ENCODE data around the gene NEK1. TPM values are rescaled to one million over a fixed set of nuclear protein-coding genes. Genes with fewer than 3 reads are reported as not detected.
"Not testable (repeated sequence)": the region's sequence is repeated elsewhere in the genome, so short reads cannot be mapped to it uniquely, and the experiment has no call there.

The NEK1 gene
- total RNA-seq, 6 experiments from 2014 or later, result 9.4 to 11.1 (median 10.0) TPM

GRCh38 chr4:169464080-169464479 lies 148.3 kb downstream of the NEK1 start:
- Mint-ChIP-seq H3K9me3 (peaks cover 4% of the 10 kb centered on the region; the same call in 1 of the 2 replicates), H3K4me1 (ENCODE audit: low read depth) (no peaks in the 10 kb centered on the region), H3K27me3 (ENCODE audit: insufficient read depth) (no peaks in the 10 kb centered on the region), H3K27ac (no peak overlapping the region), H3K4me3 (no peak overlapping the region), H3K36me3 (ENCODE audit: low read depth) (peaks cover 14% of the 10 kb centered on the region)
- no peak for TF ChIP-seq CTCF (IDR thresholded peaks at IDR 0.05)
- no peak for DNase-seq

- Mint-ChIP-seq H3K36me3 (ENCODE audit: low read depth) (peaks cover 17% of the 10 kb centered on the region), H3K4me1 (ENCODE audit: low read depth) (no peaks in the 10 kb centered on the region), H3K4me3 (no peak overlapping the region), H3K27me3 (ENCODE audit: insufficient read depth) (no peaks in the 10 kb centered on the region), H3K27ac (no peak overlapping the region), H3K9me3 (no peaks in the 10 kb centered on the region)
- TF ChIP-seq CTCF (IDR thresholded peaks at IDR 0.05), result no peak
- DNase-seq, result no peak
Measured at GRCh38 chr4:169460081-169460480, 152.3 kb downstream of the NEK1 start.

- H3K9me3 Mint-ChIP-seq, result no peaks in the 10 kb centered on the region
- no peaks in the 10 kb centered on the region; the same call in 1 of the 2 replicates for H3K27me3 Mint-ChIP-seq (ENCODE audit: insufficient read depth)
- no peak for DNase-seq
- H3K27ac Mint-ChIP-seq, result no peak overlapping the region
- H3K36me3 Mint-ChIP-seq (ENCODE audit: low read depth), result peaks cover 22% of the 10 kb centered on the region
- H3K4me3 Mint-ChIP-seq, result no peak overlapping the region
- no peaks in the 10 kb centered on the region for H3K4me1 Mint-ChIP-seq (ENCODE audit: low read depth)
- TF ChIP-seq CTCF (IDR thresholded peaks at IDR 0.05), result no peak
Measured at GRCh38 chr4:169458575-169458974, 153.8 kb downstream of the NEK1 start.

DNA sequence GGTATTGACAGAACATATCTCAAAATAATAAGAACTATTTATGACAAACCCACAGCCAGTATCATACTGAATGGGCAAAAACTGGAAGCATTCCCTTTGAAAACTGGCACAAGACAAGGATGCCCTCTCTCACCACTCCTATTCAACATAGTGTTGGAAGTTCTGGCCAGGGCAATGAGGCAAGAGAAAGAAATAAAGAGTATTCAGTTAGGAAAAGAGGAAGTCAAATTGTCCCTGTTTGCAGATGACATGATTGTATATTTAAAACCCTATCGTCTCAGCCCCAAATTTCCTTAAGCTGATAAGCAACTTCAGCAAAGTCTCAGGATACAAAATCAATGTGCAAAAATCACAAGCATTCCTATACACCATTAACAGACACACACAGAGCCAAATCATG lies 159.7 kb downstream of the NEK1 start:
- not testable (repeated sequence) for DNase-seq; H3K4me3 Mint-ChIP-seq; H3K27me3 Mint-ChIP-seq (ENCODE audit: insufficient read depth); H3K4me1 Mint-ChIP-seq (ENCODE audit: low read depth); H3K27ac Mint-ChIP-seq; H3K9me3 Mint-ChIP-seq
- H3K36me3 Mint-ChIP-seq (ENCODE audit: low read depth), result peaks cover 26% of the 10 kb centered on the region

GRCh38 chr4:169448935-169449334 lies 163.4 kb downstream of the NEK1 start:
- not testable (repeated sequence) for H3K4me3 Mint-ChIP-seq; H3K4me1 Mint-ChIP-seq (ENCODE audit: low read depth); H3K9me3 Mint-ChIP-seq; H3K27me3 Mint-ChIP-seq (ENCODE audit: insufficient read depth); H3K27ac Mint-ChIP-seq; DNase-seq
- peaks cover 37% of the 10 kb centered on the region for H3K36me3 Mint-ChIP-seq (ENCODE audit: low read depth)

DNA sequence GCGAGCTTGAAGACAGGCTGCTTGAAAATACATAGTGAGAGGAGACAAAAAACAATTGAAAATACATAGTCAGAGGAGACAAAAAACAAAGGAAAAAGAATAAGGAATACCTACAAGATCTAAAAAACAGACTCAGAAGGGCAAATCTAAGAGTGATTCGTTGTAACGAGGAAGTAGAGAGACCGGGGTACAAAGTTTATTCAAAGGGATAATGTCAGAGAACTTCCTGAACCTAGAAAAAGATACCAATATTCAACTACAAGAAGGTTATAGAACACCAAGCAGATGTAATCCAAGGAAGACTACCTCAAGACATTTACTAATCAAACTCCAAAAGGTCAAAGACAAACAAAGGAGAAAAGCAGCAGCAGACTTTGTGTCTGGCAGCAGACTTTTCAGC lies 165.6 kb downstream of the NEK1 start:
- Mint-ChIP-seq H3K4me3 (no peak overlapping the region), H3K27me3 (ENCODE audit: insufficient read depth) (no peaks in the 10 kb centered on the region), H3K4me1 (ENCODE audit: low read depth) (peaks cover 7% of the 10 kb centered on the region; the same call in 1 of the 2 replicates), H3K9me3 (peaks cover 10% of the 10 kb centered on the region), H3K36me3 (ENCODE audit: low read depth) (peaks cover 45% of the 10 kb centered on the region), H3K27ac (no peak overlapping the region)
- TF ChIP-seq CTCF (IDR thresholded peaks at IDR 0.05), result no peak
- DNase-seq, result no peak

DNA sequence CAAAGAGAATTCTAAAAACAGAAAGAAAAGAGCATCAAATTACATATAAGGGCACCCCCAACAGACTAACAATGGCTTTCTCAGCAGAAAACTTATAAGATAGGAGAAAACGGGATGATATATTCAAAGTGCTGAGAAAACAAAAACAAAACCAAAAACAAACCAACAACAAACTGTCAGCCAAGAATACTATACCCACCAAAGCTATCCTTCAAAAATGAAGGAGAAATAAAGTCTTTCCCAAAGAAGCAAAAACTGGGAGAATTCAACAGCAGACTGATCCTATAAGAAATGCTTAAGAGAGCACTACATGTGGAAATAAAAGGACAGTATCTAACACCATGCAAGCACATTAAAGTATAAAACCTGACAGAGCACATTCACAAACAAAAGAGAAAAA lies 168.6 kb downstream of the NEK1 start:
- Mint-ChIP-seq H3K36me3 (ENCODE audit: low read depth) (peaks cover 45% of the 10 kb centered on the region), H3K9me3 (peaks cover 10% of the 10 kb centered on the region)
- TF ChIP-seq CTCF (IDR thresholded peaks at IDR 0.05), result no peak

More for the DNA sequence above, 168.6 kb downstream of the NEK1 start:
- Mint-ChIP-seq H3K4me3 (no peak overlapping the region), H3K27me3 (ENCODE audit: insufficient read depth) (no peaks in the 10 kb centered on the region), H3K4me1 (ENCODE audit: low read depth) (peaks cover 7% of the 10 kb centered on the region; the same call in 1 of the 2 replicates), H3K27ac (no peak overlapping the region)
- DNase-seq, result no peak
